Type B pancreatic cell (in vitro differentiated cells): Measurements from ENCODE around the gene B3GALT2. TPM values are rescaled to one million over a fixed set of nuclear protein-coding genes. Genes with fewer than 3 reads are reported as not detected.
"Not testable (repeated sequence)": the region's sequence is repeated elsewhere in the genome, so short reads cannot be mapped to it uniquely, and the experiment has no call there.

ENCODE experiments used
- DNase-seq: peaks from one replicate; pipeline ENCODE4 v3.0.0; 2021; ENCODE audit warnings: mixed read lengths; ENCODE audit not compliant: unreplicated experiment; ENCODE audit errors: extremely low spot score
- H3K27ac Mint-ChIP-seq: 2 replicates; pipeline ENCODE4 v1.8.0; 2021; ENCODE audit warnings: mild to moderate bottlenecking, mixed read lengths
- H3K27me3 Mint-ChIP-seq: 2 replicates; pipeline ENCODE4 v1.8.0; 2021; ENCODE audit warnings: mixed read lengths
- H3K36me3 Mint-ChIP-seq: 2 replicates; pipeline ENCODE4 v1.8.0; 2021; ENCODE audit warnings: mixed read lengths
- H3K4me1 Mint-ChIP-seq: one replicate; pipeline ENCODE4 v1.8.0; 2021; ENCODE audit warnings: mixed read lengths; ENCODE audit not compliant: unreplicated experiment
- H3K4me3 Mint-ChIP-seq: 2 replicates; pipeline ENCODE4 v1.8.0; 2021; ENCODE audit warnings: mild to moderate bottlenecking, mixed read lengths
- H3K9me3 Mint-ChIP-seq: 2 replicates; pipeline ENCODE4 v1.8.0; 2021; ENCODE audit warnings: mixed read lengths
- long read RNA-seq: library from polyadenylated mRNA; unstranded; transcript quantifications from one replicate; pipeline ENCODE4 v2.0.0, GENCODE V29; 2020
- total RNA-seq: library from RNA; stranded (reverse); gene quantifications from 2 replicates; pipeline ENCODE4 v1.2.1, GENCODE V29; 2021; ENCODE audit warnings: low replicate concordance
- TF ChIP-seq, protein P1 (sequence below): fragments of 200-600 bp; sonication (generic); conservative IDR thresholded peaks from 2 replicates; pipeline ENCODE4 v1.5.0; 2021; ENCODE audit warnings: antibody characterized with exemption, mild to moderate bottlenecking

The B3GALT2 gene, protein sequence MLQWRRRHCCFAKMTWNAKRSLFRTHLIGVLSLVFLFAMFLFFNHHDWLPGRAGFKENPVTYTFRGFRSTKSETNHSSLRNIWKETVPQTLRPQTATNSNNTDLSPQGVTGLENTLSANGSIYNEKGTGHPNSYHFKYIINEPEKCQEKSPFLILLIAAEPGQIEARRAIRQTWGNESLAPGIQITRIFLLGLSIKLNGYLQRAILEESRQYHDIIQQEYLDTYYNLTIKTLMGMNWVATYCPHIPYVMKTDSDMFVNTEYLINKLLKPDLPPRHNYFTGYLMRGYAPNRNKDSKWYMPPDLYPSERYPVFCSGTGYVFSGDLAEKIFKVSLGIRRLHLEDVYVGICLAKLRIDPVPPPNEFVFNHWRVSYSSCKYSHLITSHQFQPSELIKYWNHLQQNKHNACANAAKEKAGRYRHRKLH
- total RNA-seq = 3.2 and 3.6 TPM in 2 replicates
- long read RNA-seq, transcript B3GALT2-201 (2 exons, 3,274 nt) = major isoform, 11 of 12 reads
- long read RNA-seq, partial matches to known transcripts = 1 of 12 reads
- long read RNA-seq, other reads (novel, unspliced or antisense) = 0 of 12 reads

DNA sequence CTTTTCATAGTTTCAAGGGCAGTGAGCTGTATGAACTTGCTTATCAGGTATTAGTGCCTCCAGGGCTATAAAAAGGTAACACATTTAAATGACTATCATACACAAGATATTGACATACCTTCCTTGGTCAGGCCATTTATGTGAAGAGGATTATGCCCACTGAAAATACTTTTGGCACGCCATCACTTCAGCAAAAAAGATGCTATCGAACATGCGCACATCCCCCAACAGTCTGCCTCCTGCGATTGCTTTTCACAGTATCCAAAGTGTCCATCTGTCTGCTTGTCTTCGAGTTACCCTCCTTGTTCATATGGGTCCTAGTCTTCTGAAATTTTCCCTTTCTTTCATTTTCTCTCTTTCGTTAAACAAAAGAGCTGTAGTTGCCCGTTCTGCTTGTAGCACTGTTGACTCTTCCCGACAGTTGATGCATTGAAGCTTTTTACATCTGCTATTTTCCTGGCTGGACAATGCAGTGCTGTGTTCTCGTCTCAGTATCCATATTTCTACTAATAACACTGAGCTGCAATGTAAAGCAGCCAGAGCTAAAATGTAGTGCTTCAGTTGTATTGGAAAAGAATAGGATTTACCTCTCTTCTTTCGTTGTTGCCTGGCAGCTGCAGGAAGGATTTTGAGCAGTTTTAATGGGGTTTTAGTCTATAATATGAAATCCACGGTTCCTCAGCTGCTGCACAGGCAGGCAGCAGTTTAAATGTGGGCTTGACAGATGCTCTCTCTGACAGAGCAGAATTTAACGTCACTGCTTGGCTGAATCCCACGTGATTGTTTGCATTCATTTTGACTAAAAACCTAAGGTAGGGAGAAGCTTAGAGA is at the start of gene B3GALT2:
Gene B3GALT2, minus strand, starts transcription at position 713 of the 831 bp plus-strand sequence. CDS start 5,051 bp downstream, outside the sequence.
- peak within 1 kb of the TSS; percentile 83 for H3K4me3 Mint-ChIP-seq
- H3K36me3 Mint-ChIP-seq = peaks cover 9% of the 10 kb centered on the region
- peaks cover 34% of the 10 kb centered on the region for H3K4me1 Mint-ChIP-seq
- H3K27ac Mint-ChIP-seq = peak within 1 kb of the TSS; percentile 72
- no peak for DNase-seq
- no peaks in the 10 kb centered on the region for H3K9me3 Mint-ChIP-seq
- TF ChIP-seq, protein P1, sequence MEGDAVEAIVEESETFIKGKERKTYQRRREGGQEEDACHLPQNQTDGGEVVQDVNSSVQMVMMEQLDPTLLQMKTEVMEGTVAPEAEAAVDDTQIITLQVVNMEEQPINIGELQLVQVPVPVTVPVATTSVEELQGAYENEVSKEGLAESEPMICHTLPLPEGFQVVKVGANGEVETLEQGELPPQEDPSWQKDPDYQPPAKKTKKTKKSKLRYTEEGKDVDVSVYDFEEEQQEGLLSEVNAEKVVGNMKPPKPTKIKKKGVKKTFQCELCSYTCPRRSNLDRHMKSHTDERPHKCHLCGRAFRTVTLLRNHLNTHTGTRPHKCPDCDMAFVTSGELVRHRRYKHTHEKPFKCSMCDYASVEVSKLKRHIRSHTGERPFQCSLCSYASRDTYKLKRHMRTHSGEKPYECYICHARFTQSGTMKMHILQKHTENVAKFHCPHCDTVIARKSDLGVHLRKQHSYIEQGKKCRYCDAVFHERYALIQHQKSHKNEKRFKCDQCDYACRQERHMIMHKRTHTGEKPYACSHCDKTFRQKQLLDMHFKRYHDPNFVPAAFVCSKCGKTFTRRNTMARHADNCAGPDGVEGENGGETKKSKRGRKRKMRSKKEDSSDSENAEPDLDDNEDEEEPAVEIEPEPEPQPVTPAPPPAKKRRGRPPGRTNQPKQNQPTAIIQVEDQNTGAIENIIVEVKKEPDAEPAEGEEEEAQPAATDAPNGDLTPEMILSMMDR = no peak
- H3K27me3 Mint-ChIP-seq = no peaks in the 10 kb centered on the region

DNA sequence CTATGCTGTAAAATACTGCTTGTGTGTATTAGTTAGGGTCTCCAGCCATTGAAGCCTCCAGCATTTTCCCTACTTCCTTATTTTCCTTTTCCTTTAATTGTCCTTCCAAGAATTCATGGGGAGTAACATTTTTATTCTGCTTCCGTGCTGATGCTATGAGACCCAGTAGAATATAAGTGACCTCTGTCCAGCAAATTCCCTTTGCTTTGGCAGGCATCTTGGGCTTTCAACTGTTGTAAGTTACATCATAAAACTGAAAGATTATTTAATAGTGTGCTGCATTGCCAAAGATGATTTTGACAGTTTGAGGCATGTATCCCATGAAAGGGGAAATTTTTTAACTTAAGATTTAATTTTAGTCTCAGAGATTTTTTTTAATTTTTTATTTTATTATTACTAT is 48.1 kb upstream of the B3GALT2 start:
- H3K27me3 Mint-ChIP-seq = no peaks in the 10 kb centered on the region
- TF ChIP-seq, protein P1 = no peak
- no peak overlapping the region for H3K4me3 Mint-ChIP-seq
- H3K27ac Mint-ChIP-seq = no peak overlapping the region
- no peak for DNase-seq
- H3K4me1 Mint-ChIP-seq = no peaks in the 10 kb centered on the region
- H3K9me3 Mint-ChIP-seq = peaks cover 2% of the 10 kb centered on the region
- H3K36me3 Mint-ChIP-seq = peaks cover 33% of the 10 kb centered on the region

DNA sequence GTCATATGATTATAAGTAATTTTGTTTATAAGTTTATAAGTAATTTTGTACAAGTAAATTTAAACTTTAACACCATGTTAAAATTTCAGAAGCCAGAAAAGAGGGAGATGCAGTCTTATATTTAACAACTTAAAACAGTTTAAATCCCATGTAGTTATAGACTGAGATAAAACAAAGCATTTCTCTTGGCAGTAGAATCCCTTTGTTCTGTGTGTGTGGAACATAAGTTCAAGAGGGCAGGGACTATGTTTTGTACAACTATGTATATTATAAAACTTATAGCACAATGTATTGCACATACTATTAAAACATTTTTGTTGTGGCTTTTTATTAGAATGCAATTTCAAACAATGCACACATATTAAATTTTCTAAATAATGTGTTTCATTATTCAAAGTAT is 44.7 kb upstream of the B3GALT2 start:
- peaks cover 25% of the 10 kb centered on the region for H3K36me3 Mint-ChIP-seq
- H3K9me3 Mint-ChIP-seq, DNase-seq, H3K27me3 Mint-ChIP-seq, H3K27ac Mint-ChIP-seq, H3K4me1 Mint-ChIP-seq, H3K4me3 Mint-ChIP-seq: not testable (repeated sequence)

DNA sequence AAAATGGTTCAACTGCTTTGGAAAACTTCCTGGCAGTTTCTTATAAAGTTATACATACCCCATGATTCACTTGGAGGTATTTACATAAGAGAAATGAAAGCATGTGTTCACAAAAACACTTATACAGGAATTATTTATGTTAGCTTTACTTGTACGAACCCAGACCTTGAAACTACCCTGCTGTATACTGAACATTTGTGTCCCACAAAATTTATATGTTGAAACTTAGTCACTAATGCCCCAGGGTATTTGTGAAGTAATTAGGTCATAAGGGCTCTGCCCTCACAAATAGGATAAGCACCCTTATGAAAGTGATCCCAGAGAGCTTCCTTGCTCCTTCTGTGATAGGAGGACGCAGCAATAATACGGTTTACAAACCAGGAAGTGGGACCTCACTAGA is 42.7 kb upstream of the B3GALT2 start:
- no peaks in the 10 kb centered on the region for H3K27me3 Mint-ChIP-seq
- H3K9me3 Mint-ChIP-seq = peaks cover 11% of the 10 kb centered on the region
- TF ChIP-seq, protein P1 = no peak
- H3K36me3 Mint-ChIP-seq = peaks cover 30% of the 10 kb centered on the region
- no peaks in the 10 kb centered on the region for H3K4me1 Mint-ChIP-seq
- H3K27ac Mint-ChIP-seq = no peak overlapping the region
- H3K4me3 Mint-ChIP-seq = no peak overlapping the region
- no peak for DNase-seq

DNA sequence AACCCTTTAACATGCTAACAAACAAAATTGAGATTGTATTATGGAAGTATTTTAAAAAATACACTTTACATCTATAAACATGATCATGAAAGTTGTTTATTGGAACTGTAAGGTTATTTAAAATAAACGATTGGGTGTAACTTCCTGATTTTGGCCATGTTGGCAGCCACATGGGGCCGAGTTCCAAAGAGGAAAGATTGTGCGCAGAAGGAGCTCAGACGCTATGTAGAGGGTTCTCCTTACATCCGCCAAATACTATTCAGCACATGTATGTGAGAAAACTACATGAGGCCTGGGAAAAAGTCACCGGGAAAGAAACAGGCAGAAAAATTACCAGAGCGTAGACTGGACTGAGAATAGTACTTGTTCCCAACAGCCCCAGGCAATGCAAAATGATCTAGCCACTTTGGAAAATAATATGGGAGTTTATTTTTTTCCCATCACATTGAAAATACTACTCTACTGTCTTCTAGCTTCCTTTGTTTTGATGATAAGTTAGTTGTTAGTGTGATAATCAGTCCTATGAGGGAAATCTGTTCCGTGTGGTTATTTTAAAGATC is 35.7 kb upstream of the B3GALT2 start:
- no peak for DNase-seq
- no peak overlapping the region for H3K4me3 Mint-ChIP-seq
- TF ChIP-seq, protein P1 = no peak
- H3K36me3 Mint-ChIP-seq = peaks cover 54% of the 10 kb centered on the region
- no peak overlapping the region for H3K27ac Mint-ChIP-seq
- H3K4me1 Mint-ChIP-seq = peaks cover 15% of the 10 kb centered on the region
- H3K9me3 Mint-ChIP-seq = peaks cover 12% of the 10 kb centered on the region
- no peaks in the 10 kb centered on the region for H3K27me3 Mint-ChIP-seq
